Activated B cell treated with CpG ODN at 0.5 μM for 24 hours (primary cell): ENCODE results near the gene RNASE8. TPM values are rescaled to one million over a fixed set of nuclear protein-coding genes. Genes with fewer than 3 reads are reported as not detected.

Source experiments
- ATAC-seq: fragments of 200-7000 bp; cut with Tn5 transposase; one replicate; pipeline ENCODE4 v1.10.0; 2021; ENCODE audit warnings: low read depth, mild to moderate bottlenecking, moderate library complexity
- CTCF ChIA-PET: fragments of 350-600 bp; sonication (Branson Sonifier 250); formaldehyde crosslinking; loops from one replicate; lab custom pipeline; 2021; ENCODE audit warnings: antibody characterized with exemption; lab: Charles Lee
- POLR2A ChIA-PET: fragments of 350-600 bp; sonication (Branson Sonifier 250); formaldehyde crosslinking; loops from one replicate; lab custom pipeline; 2021; ENCODE audit warnings: antibody characterized with exemption; lab: Charles Lee
- DNase-seq: peaks from one replicate; pipeline ENCODE4 v3.0.0; 2022
- H3K27ac Mint-ChIP-seq: one replicate; pipeline ENCODE4 v1.8.0; 2020; ENCODE audit warnings: mixed read lengths
- H3K27me3 Mint-ChIP-seq: one replicate; pipeline ENCODE4 v1.8.0; 2021; ENCODE audit warnings: mixed read lengths
- H3K36me3 Mint-ChIP-seq: one replicate; pipeline ENCODE4 v1.8.0; 2021; ENCODE audit warnings: low read depth, mixed read lengths
- H3K4me1 Mint-ChIP-seq: one replicate; pipeline ENCODE4 v1.8.0; 2021; ENCODE audit warnings: mixed read lengths
- H3K4me3 Mint-ChIP-seq: one replicate; pipeline ENCODE4 v1.8.0; 2020; ENCODE audit warnings: mild to moderate bottlenecking, mixed read lengths
- H3K9me3 Mint-ChIP-seq: one replicate; pipeline ENCODE4 v1.8.0; 2020; ENCODE audit warnings: mixed read lengths
- intact Hi-C: fragments of 100-400 bp; cut with micrococcal nuclease; formaldehyde crosslinking; loops from one replicate; pipeline ENCODE4 v1.15.1; 2024
- total RNA-seq: library from RNA; stranded (reverse); gene quantifications from 2 replicates; pipeline ENCODE4 v1.2.3, GENCODE V29; 2022
- TF ChIP-seq, protein P1 (sequence below): fragments of 200-600 bp; IDR thresholded peaks from one replicate; pipeline ENCODE4 v1.8.0; 2022; ENCODE audit warnings: antibody characterized with exemption, mild to moderate bottlenecking

Gene RNASE8
- total RNA-seq, 1 donor from 2014 or later, result not detected

DNA sequence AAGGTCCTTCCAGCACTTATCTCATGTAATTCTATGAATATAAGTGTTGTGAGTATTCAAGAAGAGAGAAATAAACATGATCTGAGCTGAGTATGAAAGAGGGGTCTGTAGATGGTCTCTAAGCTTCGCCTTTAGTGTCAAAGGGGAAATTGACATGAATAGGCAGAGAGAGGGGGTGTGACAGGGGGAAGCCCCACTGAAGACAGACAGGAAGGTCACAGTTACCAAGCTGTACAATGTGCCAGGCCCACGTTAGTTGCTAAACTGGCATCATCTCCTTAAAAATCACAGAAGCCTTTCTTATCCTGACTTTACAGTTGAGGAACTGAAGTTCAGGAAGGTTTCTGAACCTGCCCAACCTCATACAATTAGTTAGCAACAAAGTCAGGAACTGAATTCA lies 20.1 kb downstream of the RNASE8 start:
- ChIA-PET POLR2A (no interaction called here), CTCF (interaction anchor here (0.8 to 1.4 kb wide), 3 partner anchors 9 to 16 kb away, joined by 3 to 4 read pairs (median 3); no protein-coding TSS in a partner anchor)
- no peaks in the 10 kb centered on the region for H3K36me3 Mint-ChIP-seq
- H3K9me3 Mint-ChIP-seq, result no peaks in the 10 kb centered on the region
- TF ChIP-seq, protein P1, sequence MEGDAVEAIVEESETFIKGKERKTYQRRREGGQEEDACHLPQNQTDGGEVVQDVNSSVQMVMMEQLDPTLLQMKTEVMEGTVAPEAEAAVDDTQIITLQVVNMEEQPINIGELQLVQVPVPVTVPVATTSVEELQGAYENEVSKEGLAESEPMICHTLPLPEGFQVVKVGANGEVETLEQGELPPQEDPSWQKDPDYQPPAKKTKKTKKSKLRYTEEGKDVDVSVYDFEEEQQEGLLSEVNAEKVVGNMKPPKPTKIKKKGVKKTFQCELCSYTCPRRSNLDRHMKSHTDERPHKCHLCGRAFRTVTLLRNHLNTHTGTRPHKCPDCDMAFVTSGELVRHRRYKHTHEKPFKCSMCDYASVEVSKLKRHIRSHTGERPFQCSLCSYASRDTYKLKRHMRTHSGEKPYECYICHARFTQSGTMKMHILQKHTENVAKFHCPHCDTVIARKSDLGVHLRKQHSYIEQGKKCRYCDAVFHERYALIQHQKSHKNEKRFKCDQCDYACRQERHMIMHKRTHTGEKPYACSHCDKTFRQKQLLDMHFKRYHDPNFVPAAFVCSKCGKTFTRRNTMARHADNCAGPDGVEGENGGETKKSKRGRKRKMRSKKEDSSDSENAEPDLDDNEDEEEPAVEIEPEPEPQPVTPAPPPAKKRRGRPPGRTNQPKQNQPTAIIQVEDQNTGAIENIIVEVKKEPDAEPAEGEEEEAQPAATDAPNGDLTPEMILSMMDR, result no peak
- H3K27ac Mint-ChIP-seq, result no peak overlapping the region
- H3K4me3 Mint-ChIP-seq, result no peak overlapping the region
- DNase-seq (no peak), ATAC-seq (no peak)
- intact Hi-C loops, result loop anchor here (10.0 kb wide), 1 partner anchor 443 kb away; no protein-coding TSS in a partner anchor
- peaks cover 1% of the 10 kb centered on the region for H3K4me1 Mint-ChIP-seq
- H3K27me3 Mint-ChIP-seq, result peaks cover 2% of the 10 kb centered on the region

DNA sequence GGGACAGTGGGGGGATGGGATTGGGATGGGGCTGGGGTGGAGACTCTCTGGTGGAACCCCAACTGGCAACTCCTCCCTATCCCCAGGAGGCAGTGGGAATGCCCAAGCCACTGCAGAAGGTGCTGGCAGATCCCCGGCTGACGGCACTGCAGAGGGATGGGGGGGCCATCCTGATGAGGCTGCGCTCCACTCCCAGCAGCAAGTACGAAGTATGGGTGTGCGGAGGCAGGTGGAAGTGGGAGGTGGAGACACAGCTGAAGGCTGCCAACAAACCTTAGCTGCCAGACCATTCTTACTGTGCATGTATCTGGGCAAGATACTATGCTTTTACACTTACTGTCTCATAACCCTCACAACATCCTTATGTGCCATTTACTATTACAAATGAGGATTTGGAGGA lies 20.7 kb downstream of the RNASE8 start:
- CTCF ChIA-PET, result interaction anchor here (1.4 kb wide), 1 partner anchor 10 kb away, joined by 3 read pairs; no protein-coding TSS in a partner anchor
- H3K4me3 Mint-ChIP-seq, result no peak overlapping the region
- no peaks in the 10 kb centered on the region for H3K36me3 Mint-ChIP-seq
- DNase-seq (no peak), ATAC-seq (no peak)
- H3K9me3 Mint-ChIP-seq, result no peaks in the 10 kb centered on the region
- no peak overlapping the region for H3K27ac Mint-ChIP-seq
- no peaks in the 10 kb centered on the region for H3K4me1 Mint-ChIP-seq
- TF ChIP-seq, protein P1, result no peak
- POLR2A ChIA-PET, result no interaction called here
- H3K27me3 Mint-ChIP-seq, result peaks cover 2% of the 10 kb centered on the region
- intact Hi-C loops, result loop anchor here (10.0 kb wide), 1 partner anchor 443 kb away; no protein-coding TSS in a partner anchor

DNA sequence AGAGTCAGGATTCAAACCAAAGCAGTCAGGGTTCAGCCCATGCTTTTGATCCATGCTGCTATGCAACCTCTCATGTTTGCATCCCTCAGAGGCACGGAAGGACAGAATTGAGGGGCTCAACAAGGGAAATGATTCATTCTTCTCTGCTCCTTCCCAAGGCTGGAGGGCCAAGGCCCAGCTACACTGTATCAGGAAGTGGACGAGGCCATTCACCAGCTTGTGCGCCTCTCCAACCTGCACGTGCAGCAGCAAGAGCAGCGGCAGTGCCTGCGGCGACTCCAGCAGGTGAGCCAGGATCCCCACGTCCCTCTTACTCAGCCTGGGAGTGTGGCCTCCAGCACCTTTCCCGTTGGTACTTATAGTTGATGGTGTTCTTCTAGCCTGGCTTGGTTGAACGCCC lies 21.1 kb downstream of the RNASE8 start:
- DNase-seq (no peak), ATAC-seq (no peak)
- CTCF ChIA-PET, result interaction anchor here (1.4 kb wide), 1 partner anchor 10 kb away, joined by 3 read pairs; no protein-coding TSS in a partner anchor
- TF ChIP-seq, protein P1, result no peak
- H3K27ac Mint-ChIP-seq, result no peak overlapping the region
- intact Hi-C loops, result loop anchor here (10.0 kb wide), 1 partner anchor 444 kb away; no protein-coding TSS in a partner anchor
- peaks cover 2% of the 10 kb centered on the region for H3K27me3 Mint-ChIP-seq
- no peak overlapping the region for H3K4me3 Mint-ChIP-seq
- H3K9me3 Mint-ChIP-seq, result no peaks in the 10 kb centered on the region
- H3K36me3 Mint-ChIP-seq, result no peaks in the 10 kb centered on the region
- H3K4me1 Mint-ChIP-seq, result no peaks in the 10 kb centered on the region
- POLR2A ChIA-PET, result no interaction called here

DNA sequence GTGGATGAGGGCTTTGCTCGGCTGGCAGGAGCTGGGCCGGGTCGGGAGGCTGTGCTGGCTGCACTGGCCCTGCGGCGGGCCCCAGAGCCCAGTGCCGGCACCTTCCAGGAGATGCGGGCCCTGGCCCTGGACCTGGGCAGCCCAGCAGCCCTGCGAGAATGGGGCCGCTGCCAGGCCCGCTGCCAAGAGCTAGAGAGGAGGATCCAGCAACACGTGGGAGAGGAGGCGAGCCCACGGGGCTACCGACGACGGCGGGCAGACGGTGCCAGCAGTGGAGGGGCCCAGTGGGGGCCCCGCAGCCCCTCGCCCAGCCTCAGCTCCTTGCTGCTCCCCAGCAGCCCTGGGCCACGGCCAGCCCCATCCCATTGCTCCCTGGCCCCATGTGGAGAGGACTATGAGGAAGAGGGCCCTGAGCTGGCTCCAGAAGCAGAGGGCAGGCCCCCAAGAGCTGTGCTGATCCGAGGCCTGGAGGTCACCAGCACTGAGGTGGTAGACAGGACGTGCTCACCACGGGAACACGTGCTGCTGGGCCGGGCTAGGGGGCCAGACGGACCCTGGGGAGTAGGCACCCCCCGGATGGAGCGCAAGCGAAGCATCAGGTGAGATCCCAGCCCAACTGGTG lies 24.0 kb downstream of the RNASE8 start:
- no peak for ATAC-seq
- Mint-ChIP-seq H3K4me3 (no peak overlapping the region), H3K36me3 (no peaks in the 10 kb centered on the region), H3K27me3 (peaks cover 2% of the 10 kb centered on the region), H3K9me3 (no peaks in the 10 kb centered on the region), H3K27ac (no peak overlapping the region), H3K4me1 (peaks cover 2% of the 10 kb centered on the region)
- intact Hi-C loops, result no loop called here
- DNase-seq, result no peak
- ChIA-PET POLR2A (no interaction called here), CTCF (interaction anchor here (0.9 kb wide), 1 partner anchor 14 kb away, joined by 3 read pairs; no protein-coding TSS in a partner anchor)
- TF ChIP-seq, protein P1, result no peak

DNA sequence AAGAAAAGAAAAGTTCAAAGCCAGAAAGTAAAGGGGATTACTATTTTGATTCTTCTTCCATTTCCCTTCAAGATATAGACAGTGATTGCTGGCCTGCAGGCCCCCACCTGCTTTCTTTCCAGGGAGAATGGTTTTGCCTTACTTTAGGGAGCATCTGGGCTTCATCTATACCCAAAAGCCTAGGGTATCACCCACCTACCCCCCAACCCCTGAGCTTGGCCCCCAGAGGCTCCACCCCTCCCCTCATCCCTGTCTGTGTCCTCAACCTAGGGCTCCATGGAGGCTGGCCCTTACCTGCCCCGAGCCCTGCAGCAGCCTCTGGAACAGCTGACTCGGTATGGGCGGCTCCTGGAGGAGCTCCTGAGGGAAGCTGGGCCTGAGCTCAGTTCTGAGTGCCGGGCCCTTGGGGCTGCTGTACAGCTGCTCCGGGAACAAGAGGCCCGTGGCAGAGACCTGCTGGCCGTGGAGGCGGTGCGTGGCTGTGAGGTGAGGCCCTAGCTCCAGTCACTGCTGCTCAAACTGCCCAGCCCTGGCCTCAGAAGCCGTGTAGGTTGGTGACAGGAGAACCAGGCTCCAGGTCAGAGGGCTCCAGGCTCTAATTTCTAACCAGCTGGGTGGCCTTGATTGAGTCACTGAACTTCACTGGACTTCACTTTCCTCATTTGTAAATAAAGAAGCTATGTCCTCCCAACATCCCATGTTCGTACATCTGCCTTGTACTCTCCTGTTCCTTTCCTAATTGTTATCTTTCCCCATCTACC lies 26.1 kb downstream of the RNASE8 start:
- TF ChIP-seq, protein P1, result no peak
- Mint-ChIP-seq H3K27ac (no peak overlapping the region), H3K36me3 (no peaks in the 10 kb centered on the region), H3K9me3 (no peaks in the 10 kb centered on the region), H3K4me3 (no peak overlapping the region), H3K4me1 (peaks cover 15% of the 10 kb centered on the region), H3K27me3 (peaks cover 2% of the 10 kb centered on the region)
- POLR2A ChIA-PET, result interaction anchor here (0.5 kb wide), 1 partner anchor 1799 kb away, joined by 6 read pairs; no protein-coding TSS in a partner anchor
- ATAC-seq (no peak), DNase-seq (no peak)
- CTCF ChIA-PET, result interaction anchor here (1.4 to 1.8 kb wide), 2 partner anchors 9 to 15 kb away, joined by 4 to 7 read pairs; no protein-coding TSS in a partner anchor
- intact Hi-C loops, result no loop called here
